ENCODE results near the gene ELF1. TPM values are rescaled to one million over a fixed set of nuclear protein-coding genes. Genes with fewer than 3 reads are reported as not detected.

The ELF1 gene
- total and polyA plus RNA-seq, 2 of the 8 experiments (the other 6 are each of a cell fraction or from before 2014, with no cell fraction given): 5.6 to 18.2 TPM

- no peak for TF ChIP-seq YY1 (IDR thresholded peaks at IDR 0.05; ENCODE audit: low read depth, low read length)
Observed at GRCh38 chr13:40984668-40985366, 34.3 kb downstream of the ELF1 start (continued).
